CD4-positive, alpha-beta T cell treated with Interleukin-6 for 4 hours (primary cell): ENCODE results near the gene NAALADL1.
"Not testable (repeated sequence)": the region's sequence is repeated elsewhere in the genome, so short reads cannot be mapped to it uniquely, and the experiment has no call there.

Experiments used
- DNase-seq: peaks from one replicate; pipeline ENCODE4 v3.0.0-alpha.2; 2020; ENCODE audit warnings: mixed read lengths

Gene NAALADL1

DNA sequence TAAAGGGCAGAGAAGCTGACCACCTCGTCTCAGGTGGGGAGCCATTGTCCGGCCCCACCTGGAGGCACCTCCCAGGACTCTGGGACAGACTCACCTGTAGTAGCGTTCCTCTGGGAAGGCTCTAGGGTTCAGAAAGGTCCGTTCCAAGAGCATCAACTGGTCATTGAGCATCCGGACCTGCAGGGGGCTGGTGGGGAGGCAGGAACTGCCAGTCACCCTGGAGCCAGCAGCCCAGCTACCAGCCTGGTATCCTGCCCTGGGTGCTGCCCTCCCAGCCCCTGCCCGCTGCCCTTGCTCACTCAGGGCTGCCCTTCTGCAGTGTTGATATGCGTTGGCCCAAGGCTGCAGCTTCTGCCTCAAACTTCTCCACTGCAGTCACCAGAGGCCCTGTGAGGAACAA is 12.6 kb downstream of the NAALADL1 start:
- no peak for DNase-seq

DNA sequence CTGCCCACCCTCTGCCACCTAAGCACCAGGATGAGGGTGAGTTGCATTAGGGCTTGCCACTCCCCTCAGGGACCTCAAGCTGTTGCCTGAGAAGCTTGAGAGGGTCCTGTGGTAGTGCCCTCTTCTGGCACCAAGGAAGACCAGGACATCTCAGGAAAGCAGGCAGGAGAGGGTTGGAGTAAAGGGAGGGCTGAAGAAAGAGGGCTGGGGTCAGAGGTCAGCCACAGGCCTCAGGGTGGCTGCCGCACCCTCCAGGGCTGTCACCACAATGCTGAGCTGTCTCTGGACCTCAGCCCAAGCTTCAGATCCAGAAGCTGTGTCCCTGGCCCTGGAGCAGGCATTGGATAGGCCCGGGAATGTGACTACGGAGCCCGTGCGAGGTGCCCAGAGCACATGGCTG is 13.3 kb downstream of the NAALADL1 start:
- no peak for DNase-seq

DNA sequence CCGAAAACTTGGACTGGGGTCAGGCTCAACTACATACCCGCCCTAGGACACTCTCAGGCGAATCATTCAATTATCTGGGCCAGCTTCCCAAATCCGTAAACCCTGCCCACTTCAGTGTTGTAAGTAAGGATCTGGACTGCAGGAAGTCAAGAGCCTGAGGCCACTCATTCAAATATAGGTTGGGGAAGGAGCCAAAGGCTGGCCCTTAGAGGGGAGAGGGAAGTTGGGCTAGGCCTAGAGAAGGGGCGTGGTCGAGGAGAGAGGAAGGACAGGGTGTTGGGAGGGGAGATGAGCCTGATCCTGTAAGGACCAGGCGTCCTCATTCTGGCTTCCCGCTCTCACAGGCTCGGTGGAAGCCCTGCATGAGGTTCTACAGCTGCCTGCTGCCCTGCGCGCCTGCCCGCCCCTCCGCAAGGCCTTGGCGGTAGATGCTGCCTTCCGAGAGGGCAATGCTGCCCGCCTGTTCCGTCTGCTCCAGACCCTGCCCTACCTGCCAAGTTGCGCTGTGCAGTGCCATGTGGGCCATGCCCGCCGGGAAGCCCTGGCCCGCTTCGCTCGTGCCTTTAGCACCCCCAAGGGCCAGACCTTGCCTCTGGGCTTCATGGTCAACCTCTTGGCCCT is 14.4 kb downstream of the NAALADL1 start:
- no peak for DNase-seq

DNA sequence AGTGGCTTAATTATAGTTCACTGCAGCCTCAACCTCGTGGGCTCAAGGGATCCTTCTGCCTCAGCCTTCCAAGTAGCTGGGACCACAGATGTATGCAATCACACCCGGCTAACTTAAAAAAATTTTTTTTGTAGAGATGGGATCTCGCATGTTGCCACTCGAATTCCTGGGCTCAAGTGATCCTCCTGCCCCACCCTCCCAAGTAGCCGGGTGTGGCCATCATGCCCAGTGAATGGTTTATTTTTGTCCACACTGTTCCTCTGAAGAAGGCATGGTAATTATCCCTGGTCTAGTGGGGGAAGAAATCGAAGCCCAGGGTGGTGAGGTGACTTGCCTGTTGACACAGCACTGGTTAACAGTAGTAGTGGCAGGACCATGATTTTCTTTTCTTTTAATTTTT is 15.5 kb downstream of the NAALADL1 start:
- no peak for DNase-seq

DNA sequence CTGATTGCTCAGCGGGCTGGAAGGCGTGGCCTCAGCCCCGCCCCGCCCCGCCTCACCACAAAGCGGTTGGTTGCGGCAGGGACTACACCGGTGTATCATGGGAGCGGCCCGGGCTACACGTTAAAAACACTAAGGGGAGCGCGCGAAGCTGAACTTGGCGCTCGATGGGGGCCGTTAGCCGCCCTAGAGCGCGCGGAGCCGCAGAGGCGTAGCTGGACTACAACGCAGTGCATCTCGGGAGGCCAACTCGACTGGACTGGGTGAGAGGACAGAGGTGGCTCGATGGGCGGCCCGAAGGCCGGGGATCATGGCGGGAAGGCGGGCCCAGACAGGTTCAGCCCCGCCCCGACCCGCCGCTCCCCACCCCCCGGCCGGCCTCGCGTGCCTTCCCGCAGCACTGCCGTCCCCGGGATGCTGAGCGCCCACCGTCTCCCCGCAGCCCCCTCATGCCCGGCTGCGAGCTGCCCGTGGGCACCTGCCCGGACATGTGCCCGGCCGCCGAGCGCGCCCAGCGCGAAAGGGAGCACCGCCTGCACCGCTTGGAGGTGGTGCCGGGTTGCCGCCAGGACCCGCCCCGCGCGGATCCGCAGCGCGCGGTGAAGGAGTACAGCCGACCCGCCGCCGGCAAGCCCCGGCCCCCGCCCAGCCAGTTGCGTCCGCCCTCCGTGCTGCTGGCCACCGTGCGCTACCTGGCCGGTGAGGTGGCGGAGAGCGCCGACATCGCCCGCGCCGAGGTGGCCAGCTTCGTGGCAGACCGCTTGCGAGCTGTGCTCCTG is 17.3 kb downstream of the NAALADL1 start, which contains the start of gene SAC3D1:
Gene SAC3D1, plus strand, starts transcription at position 364 of the 776 bp plus-strand sequence. Its CDS starts 83 bp downstream, at position 447.
- peak; percentile 91 for DNase-seq

DNA sequence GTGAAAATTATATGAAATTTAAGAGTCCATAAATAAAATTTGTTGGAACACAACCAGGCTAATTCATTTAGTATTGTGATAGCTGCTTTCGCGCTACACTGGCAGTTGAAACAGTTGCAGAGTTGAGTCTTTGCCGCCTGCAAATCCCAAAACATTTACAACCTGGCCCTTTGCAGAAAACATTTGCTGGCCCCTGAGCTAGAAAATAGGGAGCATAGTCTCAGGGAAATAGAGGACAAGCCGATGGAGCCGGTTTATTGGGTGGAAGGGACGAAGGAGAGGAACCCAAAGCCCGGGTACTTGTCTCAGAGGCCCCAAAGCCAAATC is 17.9 kb downstream of the NAALADL1 start:
- DNase-seq = no peak

DNA sequence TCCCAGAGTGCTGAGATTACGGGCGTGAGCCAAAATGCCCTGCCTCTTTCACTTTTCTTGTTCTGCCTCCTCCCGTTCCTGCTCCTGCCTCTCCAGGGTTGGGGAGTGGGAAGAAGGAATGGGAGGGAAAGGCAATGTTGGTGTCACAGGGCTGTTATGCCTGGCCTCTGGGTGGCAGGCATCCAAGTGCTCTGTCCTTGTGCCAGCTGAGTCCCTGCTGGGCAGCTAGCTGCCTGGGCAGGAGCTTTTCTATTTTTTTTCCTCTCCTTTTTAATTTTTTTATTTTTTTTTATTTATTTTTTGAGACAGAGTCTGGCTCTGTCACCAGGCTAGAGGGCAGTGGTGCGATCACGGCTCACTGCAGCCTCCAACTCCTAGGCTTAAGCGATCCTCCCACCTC is 21.4 kb downstream of the NAALADL1 start:
- DNase-seq = no peak

DNA sequence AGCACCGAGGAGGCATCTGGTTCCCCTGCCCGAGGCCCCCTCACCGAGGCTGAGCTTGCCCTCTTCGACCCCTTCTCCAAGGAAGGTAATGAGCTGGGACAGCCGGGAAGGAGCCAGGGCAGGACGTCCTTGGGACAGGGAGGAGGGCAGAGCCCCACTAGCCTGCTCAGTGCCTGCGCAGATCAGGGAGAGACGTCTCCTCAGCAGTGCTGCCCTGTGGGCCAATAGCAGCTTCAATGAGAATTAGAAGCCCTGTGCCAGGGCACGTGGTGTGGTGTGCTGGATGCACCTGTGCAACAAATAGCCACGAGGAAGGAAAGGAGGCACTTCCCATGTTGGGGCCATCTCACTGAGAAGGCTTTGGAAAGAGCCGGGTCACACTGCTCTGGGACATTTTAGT is 22.8 kb downstream of the NAALADL1 start:
- DNase-seq = no peak

DNA sequence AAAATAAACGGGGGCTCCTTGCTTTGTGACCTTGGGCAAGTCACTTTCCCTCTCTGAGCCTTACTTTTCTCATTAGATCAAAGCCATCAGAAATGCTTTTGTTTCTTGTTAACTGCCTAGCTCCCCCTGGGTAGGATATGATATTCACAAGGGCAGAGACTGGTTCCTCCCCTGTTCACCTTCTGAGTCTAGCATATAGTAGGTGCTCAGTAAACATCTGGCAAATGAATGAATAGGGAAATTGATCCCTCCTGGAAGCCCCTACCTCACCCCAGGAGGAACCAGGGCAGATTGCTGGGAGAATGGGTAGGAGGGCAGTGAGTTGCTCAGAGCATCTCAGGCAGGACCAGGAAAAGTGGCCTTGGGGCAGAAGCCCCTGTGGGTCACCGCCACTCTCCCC is 23.9 kb downstream of the NAALADL1 start:
- no peak for DNase-seq

DNA sequence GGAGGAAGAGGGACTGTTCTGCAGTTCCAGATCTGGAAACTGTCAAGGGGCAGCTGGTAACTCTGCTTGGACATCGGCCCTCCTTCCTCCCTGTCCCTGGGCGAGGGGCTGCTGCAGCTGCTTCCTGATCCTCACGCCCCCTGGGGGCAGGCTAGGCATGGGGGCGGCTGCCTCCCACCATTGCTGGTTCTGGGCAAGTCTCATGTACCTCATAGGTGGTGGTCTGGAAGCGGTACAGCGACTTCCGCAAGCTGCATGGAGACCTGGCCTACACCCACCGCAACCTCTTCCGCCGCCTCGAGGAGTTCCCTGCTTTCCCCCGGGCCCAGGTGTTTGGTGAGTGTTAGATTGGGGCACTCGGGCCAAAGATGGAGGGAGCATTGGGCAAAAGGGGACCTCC is 26.1 kb downstream of the NAALADL1 start:
- no peak for DNase-seq

DNA sequence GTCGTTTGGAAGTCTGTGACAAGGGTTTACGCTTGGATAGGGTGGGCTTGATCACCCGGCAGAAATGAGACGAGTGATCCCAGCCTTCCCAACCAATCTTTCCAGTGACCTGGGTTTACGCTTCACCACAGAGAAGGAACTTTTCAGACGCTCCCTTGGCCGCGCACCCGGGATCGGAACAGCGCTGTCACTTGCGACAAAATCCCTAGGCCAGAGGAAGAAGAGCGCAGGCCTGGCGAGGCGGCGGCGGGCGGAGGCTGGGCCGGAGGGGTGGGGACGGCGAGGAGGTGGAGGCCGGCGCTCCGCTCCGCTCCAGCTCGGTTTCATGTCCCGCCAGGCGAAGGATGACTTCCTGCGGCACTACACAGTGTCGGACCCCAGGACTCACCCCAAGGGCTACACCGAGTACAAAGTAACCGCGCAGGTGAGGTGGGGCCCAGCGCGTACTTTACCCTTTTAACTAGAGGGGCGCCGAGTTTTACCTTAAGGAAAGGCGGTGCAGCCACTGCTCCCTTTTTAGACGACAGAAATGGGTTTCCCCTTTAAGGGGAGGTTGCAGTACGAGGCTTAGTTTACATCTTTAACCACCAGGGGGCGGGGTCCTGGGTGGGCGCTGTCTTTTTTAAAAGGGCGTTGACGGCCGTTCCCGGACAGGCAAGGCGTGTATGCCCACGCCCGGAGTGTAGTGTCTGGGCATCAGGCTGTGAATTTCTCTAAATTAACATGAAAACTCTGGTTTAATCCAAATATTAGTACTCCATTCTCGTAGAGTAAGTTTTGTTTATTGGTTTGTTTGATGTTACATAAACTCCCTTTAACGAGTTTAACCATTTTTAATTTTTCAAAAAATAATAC is 30.9 kb downstream of the NAALADL1 start, which contains the start of gene SNX15:
Gene SNX15, plus strand, starts transcription at position 227 of the 855 bp plus-strand sequence. Its CDS starts 99 bp downstream, at position 326.
- peak; percentile 92 for DNase-seq

DNA sequence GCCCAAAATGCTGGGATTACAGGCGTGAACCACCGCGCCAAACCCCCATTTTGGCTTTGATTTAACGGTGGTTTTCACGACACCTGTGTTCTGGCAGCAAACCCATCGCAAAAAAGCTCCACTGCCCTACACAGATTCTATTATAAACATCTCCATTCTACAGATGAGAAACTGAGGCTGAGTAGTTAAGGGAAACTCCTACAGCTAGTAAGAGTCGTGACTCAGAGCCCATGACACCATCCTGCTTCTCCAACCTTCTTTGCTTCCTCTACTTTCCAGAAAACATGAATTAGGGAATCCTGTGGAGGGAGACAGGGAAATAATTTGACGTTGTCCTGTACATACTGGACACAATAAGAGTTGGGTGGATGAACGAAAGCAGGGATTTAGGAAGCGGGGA is 31.5 kb downstream of the NAALADL1 start:
- DNase-seq = no peak

DNA sequence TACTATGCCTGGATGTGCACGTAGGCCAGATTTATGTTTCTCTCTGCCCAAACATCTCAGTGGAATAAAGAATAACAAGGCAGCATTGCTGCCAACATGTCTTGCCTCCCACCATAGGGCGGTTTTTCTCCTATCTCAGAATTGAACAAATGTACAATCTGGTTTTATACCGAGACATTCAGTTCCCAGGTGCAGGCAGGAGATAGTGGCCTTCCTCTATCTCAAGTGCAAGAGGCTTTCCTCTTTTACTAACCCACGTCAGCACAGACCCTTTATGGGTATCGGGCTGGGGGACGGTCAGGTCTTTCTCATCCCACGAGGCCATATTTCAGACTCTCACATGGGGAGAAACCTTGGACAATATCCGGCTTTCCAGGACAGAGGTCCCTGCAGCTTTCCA is 34.9 kb downstream of the NAALADL1 start:
- not testable (repeated sequence) for DNase-seq

DNA sequence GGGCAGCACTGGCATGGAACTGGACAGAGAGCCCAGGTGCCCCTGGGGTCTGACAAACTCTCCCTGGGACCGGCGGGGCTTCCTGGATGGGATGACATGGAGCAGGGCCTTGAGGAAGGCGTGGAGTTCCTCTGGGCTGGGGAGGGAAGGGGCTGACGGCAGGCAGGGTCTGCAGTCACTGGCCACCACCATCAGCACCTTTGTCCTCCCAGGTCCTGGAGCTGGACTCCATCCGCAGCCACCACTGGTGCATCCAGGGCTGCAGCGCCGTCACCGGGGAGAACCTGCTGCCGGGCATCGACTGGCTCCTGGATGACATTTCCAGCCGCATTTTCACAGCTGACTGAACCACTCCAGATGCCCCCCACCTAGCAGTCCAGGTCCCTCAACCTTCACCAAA is 36.8 kb downstream of the NAALADL1 start:
- DNase-seq = no peak

DNA sequence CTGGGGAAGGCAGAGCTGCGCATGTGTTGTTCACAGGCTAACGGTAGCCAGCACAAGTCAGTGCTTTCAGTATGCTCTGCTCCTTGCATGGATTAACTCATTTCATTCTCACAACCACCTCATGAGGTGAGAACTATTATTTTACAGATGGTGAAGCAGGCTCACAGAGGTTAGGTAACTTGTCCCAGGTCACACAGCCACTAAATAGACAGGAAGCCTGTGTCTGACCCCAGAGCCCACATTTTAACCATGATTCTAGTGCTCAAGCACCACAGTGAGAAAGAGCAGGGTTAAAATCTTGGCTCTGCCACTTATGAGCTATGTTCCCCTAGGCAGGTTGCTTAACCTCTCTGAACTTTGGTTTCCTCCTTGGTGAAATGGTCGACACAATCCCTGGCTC is 37.4 kb downstream of the NAALADL1 start:
- no peak for DNase-seq

DNA sequence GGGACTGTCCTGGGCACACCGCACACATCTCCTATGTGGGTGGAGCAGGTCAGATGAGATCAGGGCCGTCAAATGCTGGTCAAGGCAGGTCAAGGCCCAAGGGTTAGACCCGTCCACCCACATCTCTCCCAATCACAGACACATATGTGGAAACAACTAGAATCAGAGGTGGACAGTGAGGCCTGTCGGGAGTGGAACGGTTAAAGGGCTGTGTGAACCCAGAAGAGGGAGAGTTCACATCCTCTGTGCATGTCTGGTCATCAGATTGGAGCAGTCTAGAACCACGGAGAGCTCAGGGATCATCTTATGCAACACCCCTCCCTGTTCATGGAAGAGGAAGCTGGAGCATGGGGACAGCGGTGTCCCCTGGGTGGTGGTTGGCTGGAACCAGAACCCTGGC is 38.5 kb downstream of the NAALADL1 start:
- DNase-seq = no peak

DNA sequence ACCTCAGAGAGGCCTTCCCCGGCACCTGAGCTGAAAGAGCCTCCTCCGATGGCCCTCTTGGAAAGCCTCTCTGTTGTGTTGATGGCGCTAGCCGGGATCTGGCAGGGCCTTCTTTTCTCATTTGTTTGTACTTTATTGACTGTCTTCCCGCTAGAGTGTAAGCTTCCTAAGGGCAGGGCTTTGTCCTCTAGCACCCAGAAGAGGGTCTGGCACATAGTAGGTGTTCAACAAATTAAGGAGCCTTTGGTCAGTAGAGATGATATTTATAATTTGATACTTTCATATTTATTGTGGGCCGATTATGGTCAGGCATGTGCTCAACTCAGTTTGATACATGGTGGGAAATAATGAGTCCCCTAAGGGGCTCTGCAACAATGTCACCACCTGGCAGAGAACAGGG is 40.4 kb downstream of the NAALADL1 start:
- no peak for DNase-seq

DNA sequence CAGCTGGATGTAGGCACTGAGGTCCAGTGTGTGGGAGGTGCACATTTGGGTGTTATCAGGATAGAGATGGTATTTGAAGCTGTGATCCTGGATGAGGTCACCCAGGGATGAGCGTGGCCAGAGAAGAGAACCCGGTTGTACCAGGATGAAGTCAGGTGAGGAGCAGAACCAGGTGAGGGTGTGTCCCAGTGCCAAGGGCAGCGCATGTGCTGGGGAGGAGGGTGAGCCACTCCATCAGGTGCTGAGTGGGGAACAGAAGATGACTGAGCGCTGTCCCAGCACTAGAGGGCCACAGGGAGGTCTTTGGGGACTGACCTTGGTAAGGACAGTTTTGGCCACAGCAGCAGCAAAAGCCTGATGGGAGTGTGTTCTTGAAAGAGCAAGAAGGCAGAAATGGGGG is 41.6 kb downstream of the NAALADL1 start:
- DNase-seq = no peak

DNA sequence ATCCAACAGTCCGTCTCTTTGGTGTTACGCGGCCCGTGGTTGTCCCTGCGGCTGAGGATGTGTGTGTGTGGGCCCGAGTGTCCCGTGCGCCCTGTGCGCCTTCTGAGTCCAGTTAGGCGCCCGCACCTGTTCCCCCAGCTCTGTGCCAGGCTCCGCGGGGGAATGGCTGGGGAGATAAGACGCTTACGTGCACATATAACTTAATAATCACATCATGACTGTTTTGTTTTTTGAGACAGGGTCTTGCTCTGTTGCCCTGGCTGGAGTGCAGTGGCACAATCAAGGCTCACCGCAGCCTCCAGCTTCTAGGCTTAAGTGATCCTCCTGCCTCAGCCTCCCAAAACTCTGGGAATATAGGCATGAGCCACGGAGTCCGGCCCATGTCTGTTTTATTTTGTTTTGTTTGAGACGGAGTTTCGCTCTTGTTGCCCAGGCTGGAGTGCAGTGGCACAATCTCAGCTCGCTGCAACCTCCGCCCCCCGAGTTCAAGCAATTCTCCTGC is 43.6 kb downstream of the NAALADL1 start:
- DNase-seq = no peak

DNA sequence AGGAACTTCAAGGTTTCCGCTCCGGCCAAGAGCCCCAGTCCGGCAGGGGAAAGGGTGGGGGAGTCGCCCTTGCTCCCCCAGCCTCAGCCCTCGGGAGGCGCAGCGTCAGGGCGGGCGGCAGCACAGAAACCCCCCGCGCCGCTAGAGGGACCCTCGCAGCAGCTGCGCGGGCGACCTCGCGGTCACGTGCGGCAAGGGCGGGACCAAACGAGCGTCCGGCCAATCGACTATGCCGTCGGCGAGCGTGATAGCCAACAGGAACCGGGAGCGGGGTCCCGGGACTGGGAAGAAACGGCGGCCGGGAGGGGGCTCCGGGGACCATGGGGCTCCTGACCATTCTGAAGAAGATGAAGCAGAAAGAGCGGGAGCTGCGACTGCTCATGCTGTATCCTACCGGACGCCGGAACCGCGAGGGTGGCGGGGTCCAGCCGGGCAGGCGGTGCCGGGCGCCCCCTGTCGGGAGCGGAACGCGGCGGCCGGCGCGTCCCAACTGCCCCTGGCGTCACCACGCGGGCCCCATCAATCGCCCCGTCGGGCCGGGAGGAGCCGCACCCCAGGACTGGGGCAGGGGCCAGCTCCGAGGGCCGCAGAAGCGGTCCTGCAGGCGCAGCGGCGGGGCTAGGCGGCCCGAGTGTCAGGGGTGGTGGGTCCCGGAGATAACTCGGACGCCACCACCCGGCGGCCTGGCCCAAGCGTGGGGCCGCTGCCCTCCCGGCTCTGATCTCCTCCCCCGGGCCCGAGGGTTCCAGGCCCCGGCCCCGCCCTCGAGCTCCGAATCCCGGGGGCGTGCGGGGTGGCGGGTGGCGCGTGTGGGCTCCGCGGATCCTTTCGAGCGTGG is 44.2 kb downstream of the NAALADL1 start, which contains the start of gene ARL2:
Gene ARL2, plus strand, starts transcription at position 273 of the 838 bp plus-strand sequence. Its CDS starts 48 bp downstream, at position 321.
- DNase-seq = peak; percentile 89

DNA sequence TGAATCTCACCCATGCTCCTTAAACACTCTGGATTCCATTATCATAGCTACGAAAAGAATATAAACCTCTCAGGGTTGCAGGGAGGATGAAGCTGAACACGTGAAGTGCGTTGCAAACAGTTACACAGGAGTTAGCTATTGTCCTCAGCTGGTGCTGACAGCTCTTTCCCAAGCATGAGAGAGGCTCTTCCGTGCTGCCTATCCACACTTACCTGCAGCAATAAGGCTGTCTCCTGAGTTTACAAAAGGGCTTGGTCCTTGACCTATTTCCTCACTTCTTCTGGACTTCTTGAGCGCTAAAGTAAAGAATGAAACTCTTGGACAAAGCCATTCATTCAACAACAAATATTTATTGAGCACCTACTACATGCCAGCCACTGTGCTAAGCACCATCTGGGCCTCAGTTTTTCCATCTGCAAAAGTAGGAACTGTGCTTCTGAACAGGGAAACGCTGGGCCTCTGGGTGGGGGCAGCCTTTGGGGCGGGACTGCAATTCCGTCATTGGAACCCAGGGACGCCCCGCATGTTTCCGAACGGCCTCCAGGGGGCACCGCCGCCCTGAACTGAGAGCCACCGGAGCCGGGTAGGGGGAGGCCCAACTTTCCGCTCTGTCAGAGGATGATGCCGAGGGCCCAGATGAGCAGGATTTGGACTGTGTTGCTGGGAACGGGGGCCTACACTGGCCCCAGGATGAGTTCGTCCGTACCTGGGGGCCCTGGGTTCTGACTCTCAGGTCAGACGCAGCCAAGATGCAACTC is 45.0 kb downstream of the NAALADL1 start:
- peak; percentile 92 for DNase-seq

DNA sequence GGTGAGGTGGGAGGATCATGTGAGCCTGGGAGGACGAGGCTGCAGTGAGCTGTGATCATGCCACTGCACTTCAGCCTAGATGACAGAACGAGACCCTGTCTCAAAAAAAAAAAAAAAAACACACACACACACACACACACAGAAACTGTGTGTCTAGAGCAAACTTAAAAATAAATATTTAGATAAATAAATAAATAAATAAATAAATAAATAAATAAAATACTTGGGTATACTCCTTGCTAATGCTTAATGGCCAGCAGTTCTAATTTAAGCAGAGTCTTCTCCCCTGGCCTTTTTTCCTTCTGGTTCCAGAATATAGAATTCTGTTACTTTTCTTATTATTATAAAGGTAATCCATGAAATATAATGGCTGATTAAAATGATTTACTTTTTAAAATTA is 49.5 kb downstream of the NAALADL1 start:
- DNase-seq = no peak
